ENCODE measurements around the gene ADD2.
A peak's percentile ranks its signal among the peaks of the same experiment; 100 is the strongest.

Gene ADD2

GRCh38 chr2:70795164-70795995 is 27.4 kb upstream of the ADD2 start (continued):
- TF ChIP-seq CSRNP3 (CRISPR knock-in tag; IDR thresholded peaks at IDR 0.05) = no peak
- TF ChIP-seq CSDC2 (CRISPR knock-in tag; IDR thresholded peaks at IDR 0.05) = no peak
- no peak for TF ChIP-seq GLIS3 (CRISPR knock-in tag; IDR thresholded peaks at IDR 0.05)
- no peak for TF ChIP-seq TCF4 (CRISPR knock-in tag; IDR thresholded peaks at IDR 0.05; ENCODE audit: borderline replicate concordance)
- no peak for TF ChIP-seq TOX (CRISPR knock-in tag; IDR thresholded peaks at IDR 0.05; ENCODE audit: borderline replicate concordance)
- no peak for TF ChIP-seq ZNF8 (CRISPR knock-in tag; IDR thresholded peaks at IDR 0.05)

- TF ChIP-seq CREB5 (CRISPR knock-in tag; IDR thresholded peaks at IDR 0.05; ENCODE audit: low read depth) (no peak), CSDC2 (CRISPR knock-in tag; IDR thresholded peaks at IDR 0.05) (no peak), OSR1 (CRISPR knock-in tag; IDR thresholded peaks at IDR 0.05) (no peak), ZFP30 (CRISPR knock-in tag; IDR thresholded peaks at IDR 0.05) (no peak), GLIS3 (CRISPR knock-in tag; IDR thresholded peaks at IDR 0.05) (no peak), TOX (CRISPR knock-in tag; IDR thresholded peaks at IDR 0.05; ENCODE audit: borderline replicate concordance) (no peak), CSRNP3 (CRISPR knock-in tag; IDR thresholded peaks at IDR 0.05) (no peak), ZNF70 (CRISPR knock-in tag; IDR thresholded peaks at IDR 0.05) (no peak), PPARA (CRISPR knock-in tag; IDR thresholded peaks at IDR 0.05; ENCODE audit: borderline replicate concordance) (no peak), ZNF8 (CRISPR knock-in tag; IDR thresholded peaks at IDR 0.05) (no peak), ESRRG (CRISPR knock-in tag; IDR thresholded peaks at IDR 0.05) (no peak), ARNTL (CRISPR knock-in tag; IDR thresholded peaks at IDR 0.05; ENCODE audit: borderline replicate concordance, low read depth) (no peak), BACH2 (CRISPR knock-in tag; IDR thresholded peaks at IDR 0.05; ENCODE audit: borderline replicate concordance) (no peak), ZC3H10 (CRISPR knock-in tag; IDR thresholded peaks at IDR 0.05) (no peak), ISL1 (CRISPR knock-in tag; IDR thresholded peaks at IDR 0.05) (no peak), ZNF565 (CRISPR knock-in tag; conservative IDR thresholded peaks at IDR 0.05; ENCODE audit: low read depth) (no peak), TSHZ2 (CRISPR knock-in tag; IDR thresholded peaks at IDR 0.05) (no peak), RARB (CRISPR knock-in tag; IDR thresholded peaks at IDR 0.05) (no peak)
- no peak for ATAC-seq
Measured at GRCh38 chr2:70793450-70793849, 25.4 kb upstream of the ADD2 start.

GRCh38 chr2:70790136-70790828 is 22.3 kb upstream of the ADD2 start, which contains the start of gene FIGLA:
Gene FIGLA, minus strand, starts transcription at chr2:70790643. Its CDS starts 5 bp downstream, at chr2:70790638.
- ATAC-seq = peak; percentile 63
- no peak for TF ChIP-seq BACH2 (CRISPR knock-in tag; IDR thresholded peaks at IDR 0.05; ENCODE audit: borderline replicate concordance)
- no peak for TF ChIP-seq ESRRG (CRISPR knock-in tag; IDR thresholded peaks at IDR 0.05)
- no peak for TF ChIP-seq CSDC2 (CRISPR knock-in tag; IDR thresholded peaks at IDR 0.05)
- TF ChIP-seq CREB5 (CRISPR knock-in tag; IDR thresholded peaks at IDR 0.05; ENCODE audit: low read depth) = no peak
- TF ChIP-seq PATZ1 (CRISPR knock-in tag; IDR thresholded peaks at IDR 0.05; ENCODE audit: borderline replicate concordance) = no peak
- no peak for TF ChIP-seq POU6F1 (CRISPR knock-in tag; IDR thresholded peaks at IDR 0.05; ENCODE audit: borderline replicate concordance, low read depth)
- TF ChIP-seq GLIS3 (CRISPR knock-in tag; IDR thresholded peaks at IDR 0.05) = no peak
- TF ChIP-seq SNAI2 (CRISPR knock-in tag; IDR thresholded peaks at IDR 0.05) = no peak
- TF ChIP-seq CSRNP3 (CRISPR knock-in tag; IDR thresholded peaks at IDR 0.05) = no peak
- no peak for TF ChIP-seq ZNF70 (CRISPR knock-in tag; IDR thresholded peaks at IDR 0.05)

Data from SK-N-SH treated with all-trans-retinoic acid at 6 μM for 48 hours (cell line).